SH-SY5Y (cell line): ENCODE measurements around the gene RPN2.

ENCODE experiments used
- GATA2 ChIP-seq: IDR thresholded peaks from 2 replicates; pipeline ENCODE4 v1.6.1; 2011; ENCODE audit warnings: mild to moderate bottlenecking, low read depth, low read length
- GATA3 ChIP-seq: IDR thresholded peaks from 2 replicates; pipeline ENCODE4 v1.6.1; 2011; ENCODE audit warnings: low read depth, mild to moderate bottlenecking, low read length, moderate library complexity

DNA sequence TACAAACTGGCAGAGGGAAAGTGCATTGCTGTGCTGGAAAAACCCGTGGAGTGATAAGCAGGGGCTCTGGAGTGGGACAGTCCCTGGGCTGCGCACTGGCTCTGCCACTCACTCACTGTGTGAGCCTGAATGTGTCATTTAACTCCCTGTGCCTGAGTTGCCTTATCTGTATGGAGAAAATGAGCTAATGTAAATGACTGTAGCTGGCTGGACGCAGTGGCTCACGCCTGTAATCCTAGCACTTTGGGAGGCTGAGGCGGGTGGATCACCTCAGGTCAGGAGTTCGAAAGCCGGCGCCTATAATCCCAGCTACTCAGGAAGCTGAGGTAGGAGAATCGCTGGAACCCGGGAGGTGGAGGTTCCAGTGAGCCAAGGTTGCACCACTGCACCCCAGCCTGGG lies 18.4 kb upstream of the RPN2 start:
- no peak for TF ChIP-seq GATA2
- no peak for TF ChIP-seq GATA3
